ENCODE measurements around the gene RRBP1. TPM values are rescaled to one million over a fixed set of nuclear protein-coding genes. Genes with fewer than 3 reads are reported as not detected.

RRBP1 gene
- total RNA-seq, 1 experiment from 2014 or later, result 136 TPM

DNA sequence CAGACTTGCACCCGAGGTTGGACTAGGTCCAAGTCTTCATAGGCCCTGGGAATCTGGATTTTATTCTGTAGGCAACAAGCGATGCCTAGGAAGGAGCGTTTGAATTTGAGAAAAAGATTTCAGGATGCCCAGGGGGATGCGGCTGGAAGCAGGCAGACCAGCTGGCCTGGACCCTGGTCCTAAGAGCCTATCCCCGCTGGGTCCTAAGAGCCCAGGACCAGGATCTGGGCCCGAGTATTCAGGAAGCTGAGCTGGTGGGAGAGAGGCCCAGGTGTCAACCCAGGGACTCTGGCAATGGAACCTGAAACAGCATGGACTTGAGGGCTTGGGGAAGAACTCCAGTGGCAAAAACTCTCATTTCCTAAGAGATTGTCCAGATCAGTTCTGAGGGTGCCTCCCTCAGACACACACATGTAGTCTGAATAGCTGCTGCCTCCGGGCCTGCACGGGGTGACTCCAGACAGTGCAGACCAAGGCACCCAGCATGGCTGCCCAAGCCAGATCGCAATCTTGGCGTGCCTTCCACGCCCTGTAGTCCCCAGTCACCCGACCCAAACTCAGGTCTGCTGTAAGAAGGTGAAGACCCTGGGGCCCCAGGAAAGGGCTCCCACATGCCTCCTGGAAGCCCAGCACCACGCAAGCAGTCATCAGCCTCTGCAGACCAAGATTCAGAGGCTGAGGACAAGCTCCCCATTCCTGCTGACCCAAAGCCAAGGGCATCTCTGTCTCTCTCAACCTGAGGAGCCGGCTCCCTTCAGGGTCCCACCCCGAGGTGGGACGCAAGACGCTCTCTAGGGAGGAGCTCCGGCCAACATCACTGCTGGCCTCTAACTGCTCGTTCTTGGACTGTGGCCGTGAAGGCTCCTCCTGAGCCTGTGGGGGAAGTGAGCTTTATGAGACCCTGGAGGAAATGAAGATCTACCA lies 34.4 kb downstream of the RRBP1 start:
- no peak for DNase-seq (ENCODE audit: low spot score)

DNA sequence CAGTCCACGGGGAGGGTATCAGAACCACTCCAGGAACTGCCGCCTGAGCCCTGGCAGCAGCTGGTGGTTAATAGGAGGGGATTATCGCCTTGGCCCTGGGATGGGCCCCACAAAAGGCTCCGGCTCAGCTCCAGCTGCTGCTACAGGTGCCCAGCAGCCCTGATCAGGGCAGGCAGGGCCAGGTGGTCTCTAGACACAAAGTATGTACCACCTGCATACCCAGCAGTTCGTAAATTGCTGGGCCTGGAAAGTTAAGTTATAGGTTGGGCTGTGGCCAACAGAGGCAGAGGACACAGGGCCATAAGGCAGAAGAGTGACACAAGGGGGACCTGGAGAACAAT lies 35.1 kb downstream of the RRBP1 start:
- DNase-seq (ENCODE audit: low spot score), result no peak

DNA sequence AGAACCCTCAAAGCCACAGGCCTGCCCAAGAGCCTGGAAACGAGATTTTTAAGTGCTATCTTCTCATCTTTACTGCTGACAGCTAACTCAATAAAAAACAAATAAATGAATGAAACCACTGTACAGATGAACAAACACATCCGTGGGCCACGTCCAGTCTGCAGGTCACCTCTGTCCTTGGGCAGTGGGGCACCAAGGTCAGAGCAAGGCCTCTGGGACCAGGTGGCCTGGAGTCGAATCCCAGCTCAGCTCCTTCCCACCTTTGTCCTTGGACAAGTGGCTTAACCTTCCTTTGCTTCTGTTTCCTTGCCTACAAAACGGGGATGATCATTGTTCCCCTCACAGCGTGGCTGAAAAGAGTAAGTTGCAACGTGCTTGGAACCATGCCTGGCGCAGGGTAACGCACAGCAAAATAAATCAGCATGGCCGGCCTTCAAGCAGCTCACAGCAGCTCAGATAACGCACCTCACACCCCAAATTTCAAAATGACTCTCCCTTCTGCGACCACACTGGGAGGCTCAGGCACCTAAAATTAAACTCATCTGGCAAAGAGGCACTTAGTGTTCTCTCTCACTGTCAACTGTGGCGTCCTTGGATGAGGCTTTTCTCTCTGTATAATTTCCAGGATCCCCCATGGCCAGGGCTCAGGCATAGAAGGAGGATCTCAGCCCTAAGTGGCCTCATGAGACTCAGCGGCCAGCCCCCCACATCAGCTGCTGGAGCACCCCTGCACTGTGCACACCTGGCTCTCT lies 35.7 kb downstream of the RRBP1 start:
- DNase-seq (ENCODE audit: low spot score), result no peak

DNA sequence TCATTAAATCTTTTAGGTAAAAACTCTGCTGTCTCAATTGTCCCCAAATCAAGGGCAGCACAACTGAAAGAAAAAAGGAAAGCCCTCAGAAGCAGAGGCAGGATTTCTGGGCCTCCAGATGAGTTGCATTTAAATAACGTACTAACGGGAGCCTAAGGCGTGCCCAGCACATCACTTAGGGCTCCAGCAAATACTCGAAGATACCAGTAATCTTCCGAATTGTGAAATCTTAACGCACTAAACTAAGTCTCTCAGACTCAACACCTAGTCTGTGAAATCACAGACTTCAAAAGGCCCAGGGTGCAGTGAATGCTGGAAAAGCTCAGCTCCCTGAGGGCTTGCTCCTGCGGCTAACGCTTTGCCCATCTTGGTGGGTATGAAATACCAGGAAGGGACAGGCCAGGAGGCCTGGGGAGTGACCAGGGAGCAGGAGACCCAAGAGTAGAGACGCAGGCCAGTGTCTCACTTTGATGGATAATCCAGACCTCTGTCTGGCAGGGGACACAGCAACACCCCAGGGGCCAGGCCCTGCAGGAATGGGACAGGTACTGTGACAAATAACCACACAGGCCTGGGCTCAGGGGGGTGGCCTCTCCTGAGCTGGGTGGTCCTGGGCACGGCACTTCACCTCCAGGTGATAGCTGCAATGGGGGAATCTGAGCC lies 36.4 kb downstream of the RRBP1 start:
- no peak for DNase-seq (ENCODE audit: low spot score)

DNA sequence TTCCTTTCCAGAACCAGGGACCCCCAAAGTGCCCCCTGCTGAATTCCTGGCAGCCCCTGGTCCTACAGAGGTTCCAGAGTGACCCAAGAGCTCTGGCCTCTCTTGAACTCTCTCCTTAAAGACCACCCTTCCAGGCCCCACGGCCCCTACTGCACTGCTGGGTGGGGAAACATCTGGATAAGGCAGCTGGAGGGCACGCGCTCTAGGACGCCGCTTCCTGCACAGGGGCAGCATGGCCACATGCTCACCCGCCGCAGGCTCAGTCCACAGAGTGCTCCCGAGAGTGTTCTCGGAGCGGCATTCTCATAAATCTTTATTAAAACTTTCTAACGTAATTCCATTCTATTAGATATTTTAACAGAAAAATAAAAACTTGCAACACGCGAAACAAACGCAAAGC lies 37.0 kb downstream of the RRBP1 start:
- DNase-seq (ENCODE audit: low spot score), result no peak

DNA sequence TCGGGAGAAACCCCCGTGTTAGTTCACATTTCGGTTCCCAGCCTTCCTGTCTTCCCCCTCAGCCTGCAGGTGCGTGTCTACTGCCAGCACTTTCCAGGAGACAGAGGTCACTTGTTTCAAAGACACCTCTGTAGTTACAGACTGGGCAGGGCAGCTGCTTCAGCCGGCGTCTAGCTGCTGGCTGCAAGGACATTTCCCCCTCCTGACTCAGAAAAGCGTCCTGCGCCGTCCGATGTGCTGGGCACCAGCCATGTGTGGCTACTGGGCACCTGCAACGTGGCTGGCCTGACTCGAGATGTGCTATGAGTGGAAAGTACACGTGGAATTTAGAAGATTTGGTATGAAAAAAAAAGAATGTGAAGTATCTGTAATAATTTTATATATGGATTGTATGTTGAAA lies 37.6 kb downstream of the RRBP1 start:
- no peak for DNase-seq (ENCODE audit: low spot score)

DNA sequence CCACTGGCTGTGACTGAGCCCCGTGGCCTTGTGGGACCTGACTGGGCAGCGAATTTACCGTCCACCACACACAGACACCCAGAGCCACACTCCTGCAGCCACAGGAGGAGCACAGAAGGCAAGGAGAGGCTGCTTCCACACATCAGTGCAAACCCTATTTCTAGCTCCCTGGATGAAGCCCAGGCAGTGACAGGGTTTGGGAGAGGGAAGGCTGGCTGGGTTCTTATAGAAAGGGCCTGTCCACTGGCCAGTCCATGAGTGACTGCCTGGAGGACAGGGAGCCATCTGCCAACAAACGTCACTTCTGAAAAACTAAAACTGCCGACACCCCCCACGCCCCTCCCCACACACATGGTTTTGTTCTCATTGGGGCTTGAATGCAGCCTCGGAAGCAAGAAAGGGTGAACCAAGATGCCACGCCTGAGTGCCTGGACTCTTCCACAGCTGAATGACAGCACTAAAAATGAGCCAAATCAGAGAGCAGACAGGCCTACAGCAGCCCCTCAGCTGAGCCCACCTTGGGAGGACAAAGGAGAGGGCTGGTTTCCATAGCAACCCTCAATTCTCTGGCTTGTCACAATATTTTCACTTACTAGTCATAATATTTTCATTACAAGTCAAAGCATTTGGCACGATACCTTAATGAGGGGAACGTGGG lies 38.4 kb downstream of the RRBP1 start:
- DNase-seq (ENCODE audit: low spot score), result no peak

DNA sequence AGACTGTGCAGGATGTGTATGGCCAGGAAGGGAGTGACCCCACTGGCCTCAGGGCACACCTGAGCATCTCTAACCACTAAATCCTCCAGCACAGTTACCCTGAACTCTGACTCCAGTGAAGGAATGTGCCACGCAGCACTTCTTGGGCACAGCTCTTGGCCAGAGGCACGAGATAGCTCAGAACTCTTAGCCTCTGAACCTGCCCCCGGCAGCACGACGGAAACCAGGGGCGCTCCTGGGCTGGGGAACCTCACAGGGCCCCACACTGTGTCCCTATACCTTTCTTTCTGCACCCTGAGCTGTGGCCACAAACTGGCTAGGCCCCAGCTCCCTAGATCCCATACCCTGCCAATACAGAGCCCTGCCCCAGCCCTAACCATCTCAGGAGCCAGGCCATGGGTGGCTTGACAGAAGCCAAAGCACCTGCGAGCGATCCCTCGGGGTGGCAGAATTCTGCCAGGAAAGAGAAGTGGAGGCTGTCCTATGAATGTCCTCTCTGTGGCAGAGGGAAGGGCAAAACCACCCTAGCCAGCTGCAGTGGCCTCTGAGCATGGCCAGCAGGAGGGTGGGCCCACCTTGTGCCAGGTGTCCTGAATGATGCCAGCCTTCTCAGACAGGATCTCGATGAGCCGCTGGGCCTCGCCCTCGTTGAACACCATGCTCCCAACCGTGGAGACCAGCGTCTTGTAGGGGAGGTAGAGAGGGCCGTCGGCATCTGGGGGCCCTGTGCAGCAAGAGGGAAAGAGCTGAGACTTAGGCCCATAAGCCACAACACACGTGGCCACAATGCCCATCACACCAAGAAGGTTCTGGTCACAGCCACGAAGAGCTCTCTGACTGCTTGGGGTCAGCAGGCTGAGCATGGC lies 39.4 kb downstream of the RRBP1 start:
- DNase-seq (ENCODE audit: low spot score), result no peak

DNA sequence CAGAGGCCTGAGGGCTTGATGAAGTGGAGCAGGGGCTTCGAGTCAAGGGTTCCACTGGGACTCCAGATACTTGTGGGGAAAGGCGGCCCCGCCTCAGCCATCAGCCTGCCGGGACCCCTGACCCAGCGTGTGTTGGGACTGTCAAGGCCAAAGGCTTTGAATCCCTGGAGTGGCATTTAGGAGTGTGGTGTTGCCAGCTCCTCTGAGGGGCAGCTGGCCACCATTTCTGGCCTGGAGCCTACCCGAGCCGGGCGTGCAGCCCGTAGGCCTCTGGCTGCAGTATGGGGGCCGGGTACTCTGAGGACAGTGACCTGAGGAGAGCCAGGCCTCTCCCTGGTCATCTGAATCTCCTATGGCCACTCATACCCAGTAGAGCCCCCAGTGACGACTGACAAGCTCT lies 40.0 kb downstream of the RRBP1 start:
- no peak for DNase-seq (ENCODE audit: low spot score)

DNA sequence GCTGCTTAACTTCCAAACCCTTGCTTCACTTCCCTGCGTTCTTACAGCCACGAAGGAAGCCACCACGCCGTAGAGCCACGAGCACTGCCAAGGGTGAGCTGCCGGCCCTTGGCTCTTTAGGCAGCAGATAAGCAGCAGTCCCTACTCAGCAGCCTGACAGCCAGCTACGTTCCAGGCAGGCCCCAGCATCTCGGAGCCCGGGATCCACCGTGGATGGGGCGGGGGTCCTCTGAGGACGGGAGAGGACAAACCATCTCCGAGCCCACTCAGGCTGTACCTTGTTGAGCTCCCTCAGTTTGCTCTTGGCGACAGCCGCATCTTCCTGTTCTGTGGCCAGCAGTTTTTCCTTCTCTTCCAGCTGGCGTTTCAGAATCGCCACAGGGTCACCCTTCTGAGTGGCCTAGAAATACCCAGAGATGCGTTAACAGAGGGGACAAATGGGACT lies 40.5 kb downstream of the RRBP1 start:
- no peak for DNase-seq (ENCODE audit: low spot score)

DNA sequence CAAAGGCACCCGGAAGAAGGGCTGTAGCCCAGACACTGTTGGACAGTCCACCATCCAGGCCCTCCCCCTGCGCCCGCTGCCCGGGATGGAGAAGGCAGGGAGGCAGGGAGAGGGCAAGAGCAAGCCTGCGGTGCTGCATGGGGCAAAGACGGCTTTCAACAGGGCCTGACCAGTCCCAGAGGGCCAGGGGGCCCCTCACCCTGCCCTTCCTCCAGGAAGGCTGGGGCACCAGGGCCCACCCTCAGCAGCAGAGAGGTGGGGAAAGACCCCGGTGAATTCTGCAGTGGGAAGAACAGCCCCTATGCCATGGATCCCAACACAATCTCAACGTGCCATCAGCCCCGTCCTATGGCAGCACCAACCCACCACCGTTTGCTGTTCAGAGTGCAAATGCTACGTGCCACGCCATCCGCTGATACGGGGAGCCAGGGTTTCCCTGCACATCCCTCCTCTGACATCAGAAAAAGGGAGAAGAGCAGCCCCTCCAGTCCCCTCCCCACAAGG lies 41.1 kb downstream of the RRBP1 start:
- no peak for DNase-seq (ENCODE audit: low spot score)

DNA sequence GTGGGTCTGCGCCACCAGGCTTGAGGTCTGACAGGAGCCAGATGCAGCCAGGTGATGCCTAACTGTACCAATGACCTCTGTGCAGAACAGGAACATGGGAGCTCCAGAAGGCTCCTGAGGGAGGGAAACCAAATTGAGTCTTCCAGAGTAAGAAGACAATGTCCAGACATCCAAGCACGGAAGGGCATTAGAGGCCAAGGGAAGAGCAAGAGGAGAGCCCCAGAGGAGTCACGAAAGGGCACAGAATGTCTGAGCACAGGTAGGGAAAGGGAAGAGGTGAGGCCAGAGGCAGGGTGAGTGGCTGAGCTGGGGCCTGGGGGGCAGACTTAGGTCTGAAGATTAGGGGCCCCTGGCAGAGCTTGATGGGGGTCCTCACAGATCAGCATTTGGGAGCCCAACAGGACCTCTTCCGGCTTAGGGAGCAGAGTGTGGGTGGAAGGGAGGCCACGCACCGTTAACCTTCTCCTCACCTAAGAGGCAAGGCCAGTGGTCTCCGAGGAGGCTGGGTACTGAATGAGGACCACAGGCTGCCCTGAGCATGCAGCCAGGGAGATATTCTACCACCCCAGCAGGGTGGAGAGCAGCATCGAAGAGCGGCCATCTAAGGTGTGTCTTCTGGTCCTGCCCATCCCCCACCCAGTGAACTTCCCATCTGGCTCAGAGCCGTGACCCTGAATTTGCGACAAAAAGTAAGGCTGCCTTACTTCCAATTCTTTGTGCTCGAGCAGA lies 41.7 kb downstream of the RRBP1 start:
- DNase-seq (ENCODE audit: low spot score), result no peak

DNA sequence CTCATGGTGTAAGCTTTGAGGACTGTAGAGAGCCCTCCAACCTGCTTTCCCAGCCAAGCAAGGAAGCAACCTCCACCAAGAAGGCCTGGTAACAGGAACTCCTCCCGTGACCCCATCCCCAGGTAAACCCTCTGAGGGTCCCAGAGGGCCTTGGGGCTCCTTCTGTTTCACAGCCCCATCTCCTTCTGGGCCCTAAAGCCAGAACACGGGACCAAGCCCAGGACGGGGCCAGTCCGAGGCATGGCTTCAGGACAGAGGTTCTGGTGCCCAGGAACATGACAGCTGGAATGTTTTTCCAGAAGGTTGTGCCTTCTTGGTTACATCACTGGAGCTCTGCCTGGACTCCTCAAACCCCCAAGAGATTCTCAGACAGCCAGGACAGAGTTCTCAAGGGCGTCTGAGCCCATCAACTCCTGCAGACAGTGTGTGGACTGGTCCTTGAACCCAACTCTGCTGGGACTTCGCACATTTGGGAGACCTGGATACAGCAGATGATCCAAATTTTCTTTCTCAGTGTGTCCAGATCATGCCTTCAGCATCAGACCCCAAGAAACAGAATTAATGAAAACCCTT lies 43.1 kb downstream of the RRBP1 start:
- no peak for DNase-seq (ENCODE audit: low spot score)

DNA sequence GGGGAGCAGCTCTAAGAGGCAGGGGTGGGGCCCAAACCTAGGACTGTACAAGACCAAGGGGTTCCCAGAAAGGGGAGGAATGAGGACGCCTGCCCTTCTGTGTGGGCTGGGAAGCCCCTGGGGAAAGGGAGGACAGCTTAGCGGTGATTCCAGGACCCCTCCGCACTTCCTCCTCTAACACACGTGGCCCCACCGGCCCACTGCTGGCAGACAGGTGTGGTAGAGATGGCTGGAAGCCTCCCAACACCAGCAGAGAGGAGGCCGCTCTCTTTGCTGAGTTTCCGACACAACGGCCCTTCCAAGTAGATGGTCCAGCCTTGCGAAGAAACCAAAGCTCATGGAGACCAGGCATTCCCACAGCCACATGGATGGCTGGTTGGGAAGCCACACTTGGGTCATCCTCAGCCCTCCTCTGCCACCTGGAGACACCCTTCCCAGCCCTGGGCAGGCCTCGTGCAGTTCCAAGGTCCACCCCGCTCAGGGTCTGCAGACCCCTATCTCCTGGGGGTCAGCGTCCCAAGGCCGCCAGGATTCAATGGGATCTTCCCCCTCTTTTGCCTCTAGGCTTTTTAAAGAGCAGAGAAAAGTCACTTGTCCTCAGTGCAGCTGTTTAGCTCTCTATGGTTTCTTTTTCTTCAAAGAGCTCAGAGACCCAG lies 43.9 kb downstream of the RRBP1 start:
- no peak for DNase-seq (ENCODE audit: low spot score)

DNA sequence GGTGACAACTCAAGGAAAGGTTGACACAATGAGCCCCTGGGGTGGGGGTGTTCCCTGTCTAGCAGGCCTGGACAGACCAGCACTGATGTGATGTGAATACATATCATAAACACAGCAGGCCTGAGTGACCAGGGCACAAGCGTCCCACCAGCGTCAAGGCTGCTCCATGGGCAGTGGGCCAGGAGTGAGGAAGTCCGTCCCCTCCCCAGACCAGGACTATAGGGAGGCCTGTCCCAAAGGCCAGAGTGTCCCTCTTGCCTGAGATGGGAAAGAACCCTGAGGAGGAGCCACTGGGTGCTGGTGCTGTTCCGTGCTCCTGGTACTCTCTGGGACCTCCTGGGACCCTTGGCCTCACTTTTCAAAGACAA lies 44.6 kb downstream of the RRBP1 start:
- no peak for DNase-seq (ENCODE audit: low spot score)

DNA sequence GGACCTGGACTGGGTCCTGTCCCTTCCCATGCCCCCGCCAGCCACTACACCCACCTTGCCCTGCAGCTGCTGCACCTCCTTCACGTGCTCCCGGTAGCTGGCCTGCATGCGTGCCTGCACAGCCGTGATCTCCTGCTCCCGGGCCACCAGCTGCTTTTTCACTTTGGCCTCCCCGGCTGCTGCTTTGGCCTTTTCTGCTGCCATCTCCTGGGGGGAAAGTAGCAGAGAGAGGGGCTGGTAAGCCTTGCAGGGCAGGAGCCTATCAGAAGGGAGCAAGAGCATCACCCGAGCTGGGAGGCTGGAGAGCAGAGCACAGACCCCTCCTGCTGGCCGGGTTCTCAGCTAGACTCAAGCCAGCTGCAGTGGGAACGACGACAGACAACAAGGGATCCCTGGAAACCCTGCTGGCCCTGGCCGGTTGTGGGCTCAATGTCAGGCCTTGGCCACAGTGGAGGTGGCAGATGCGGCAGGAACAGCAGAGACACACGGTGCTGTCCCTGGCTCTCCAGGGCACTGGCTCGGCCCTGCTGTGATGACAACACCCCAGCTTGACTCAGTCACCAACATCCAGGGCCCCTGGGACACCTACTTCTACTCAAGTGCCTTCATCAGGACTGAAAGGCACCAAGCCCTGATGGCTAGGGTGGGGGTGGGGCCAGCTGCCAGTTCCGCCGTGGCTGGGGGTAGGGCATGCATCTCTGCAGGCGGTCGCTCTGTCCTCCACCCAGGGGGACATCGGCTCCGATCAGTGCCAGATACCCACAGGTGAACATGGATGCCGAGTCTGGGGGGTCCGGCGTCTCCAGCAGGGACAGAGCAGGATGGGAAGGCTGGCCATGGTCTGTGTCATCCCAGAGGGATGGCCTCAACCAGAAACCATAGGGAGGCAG lies 45.3 kb downstream of the RRBP1 start:
- no peak for DNase-seq (ENCODE audit: low spot score)

DNA sequence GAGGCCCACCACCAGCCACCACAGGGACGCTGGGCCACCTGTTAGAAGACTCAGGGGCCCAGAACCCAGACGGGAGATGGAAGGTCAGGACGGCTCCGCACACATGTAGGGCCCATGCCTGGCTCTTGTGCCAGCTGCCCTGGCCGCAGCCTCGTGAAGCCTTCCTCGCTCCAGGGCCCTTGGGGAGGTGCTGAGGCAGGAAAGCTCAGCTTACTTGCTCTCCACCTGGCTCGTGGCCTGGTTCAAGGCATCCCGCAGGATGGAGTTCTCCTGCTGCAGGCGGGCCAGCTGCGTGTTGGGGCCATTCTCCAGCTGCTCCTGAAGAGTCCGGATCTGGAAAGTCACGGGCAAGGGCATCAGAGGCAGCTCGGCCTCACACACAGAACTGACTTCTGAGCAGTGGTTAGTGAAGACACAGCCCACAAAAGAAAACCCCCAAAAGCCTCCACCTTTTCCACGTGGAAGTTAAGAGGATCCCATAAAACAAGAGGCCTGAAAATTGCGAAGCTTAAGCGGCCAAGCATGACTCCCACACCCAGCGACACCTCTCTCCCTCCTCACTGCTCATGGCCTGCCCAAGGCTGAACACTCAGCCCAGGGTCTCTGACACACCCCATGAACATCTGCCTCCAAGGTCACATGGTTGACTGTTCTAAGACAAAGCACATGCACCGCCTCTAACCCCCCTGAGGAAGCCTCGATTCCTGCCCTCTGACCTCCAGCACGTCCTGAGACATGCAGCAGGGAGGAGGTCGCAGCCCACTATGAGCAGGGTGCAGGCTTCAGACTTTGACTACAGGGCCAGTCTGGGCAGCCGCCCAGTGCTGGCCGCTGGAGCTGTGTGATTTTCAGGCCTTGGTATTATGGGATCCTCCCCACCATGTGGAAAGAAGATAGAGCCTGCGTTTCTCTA lies 46.5 kb downstream of the RRBP1 start:
- DNase-seq (ENCODE audit: low spot score), result no peak
